H1 (cell line): ENCODE measurements around the gene PDZK1IP1. TPM values are rescaled to one million over a fixed set of nuclear protein-coding genes. Genes with fewer than 3 reads are reported as not detected.

Source experiments
- CTCF ChIA-PET: fragments of 300-600 bp; sonication (Branson Sonifier 250); formaldehyde crosslinking; loops from one replicate; lab custom pipeline; 2021; ENCODE audit not compliant: partially characterized antibody; lab: Charles Lee
- POLR2A ChIA-PET: fragments of 300-600 bp; sonication (Branson Sonifier 250); formaldehyde crosslinking; loops from one replicate; lab custom pipeline; 2021; ENCODE audit warnings: inconsistent platforms; ENCODE audit not compliant: partially characterized antibody; lab: Charles Lee
- DNase-seq, 2 experiments: peaks; one replicate each; pipeline versions ENCODE4 v3.0.0 to v3.0.0-alpha.2; 2010 to 2022; ENCODE audit warnings: low spot score in 2 of 2, low read depth in 1 of 2, mixed read lengths in 1 of 2
- FAIRE-seq: peaks from 2 replicates; lab custom pipeline; 2011; peaks lifted over from hg19 to GRCh38; lab: Jason Lieb, UNC
- H2AFZ ChIP-seq: 2 replicates; pipeline ENCODE4 v1.8.1; 2012; ENCODE audit warnings: low read length, inconsistent platforms
- H2AK5ac ChIP-seq: 2 replicates; pipeline ENCODE4 v1.6.1; 2013; ENCODE audit warnings: low read depth, low read length
- H2BK120ac ChIP-seq: replicated peaks from 2 replicates; pipeline ENCODE3; 2013; ENCODE audit warnings: low read depth, low read length, inconsistent platforms
- H2BK12ac ChIP-seq: 2 replicates; pipeline ENCODE4 v1.6.1; 2013; ENCODE audit warnings: low read depth, low read length
- H2BK15ac ChIP-seq: 2 replicates; pipeline ENCODE4 v1.6.1; 2013; ENCODE audit warnings: low read length
- H2BK20ac ChIP-seq: 2 replicates; pipeline ENCODE4 v1.6.1; 2013; ENCODE audit warnings: low read length
- H2BK5ac ChIP-seq: 2 replicates; pipeline ENCODE4 v1.6.1; 2013; ENCODE audit warnings: low read depth, low read length
- H3K14ac ChIP-seq: 2 replicates; pipeline ENCODE4 v1.6.1; 2013; ENCODE audit warnings: inconsistent platforms; ENCODE audit not compliant: insufficient read length
- H3K18ac ChIP-seq: 2 replicates; pipeline ENCODE4 v1.6.1; 2013; ENCODE audit warnings: low read length; ENCODE audit errors: extremely low read depth
- H3K23ac ChIP-seq: 2 replicates; pipeline ENCODE4 v1.6.1; 2013; ENCODE audit warnings: inconsistent platforms; ENCODE audit not compliant: insufficient read length
- H3K23me2 ChIP-seq: 2 replicates; pipeline ENCODE4 v1.6.1; 2013; ENCODE audit warnings: low read depth, low read length
- H3K27ac ChIP-seq: 2 replicates; pipeline ENCODE4 v1.6.1; 2011; ENCODE audit warnings: low read depth, low read length, inconsistent platforms
- H3K27me3 ChIP-seq, 4 experiments: replicated peaks in 1 of 4; 1 replicate in 1 of 4; 2 replicates in 3 of 4; pipeline versions ENCODE4 v1.6.1 to v1.8.1; 2011 to 2013; ENCODE audit warnings: low read length in 3 of 4, mild to moderate bottlenecking in 3 of 4, inconsistent platforms in 2 of 4, mixed read lengths in 2 of 4, moderate library complexity in 1 of 4; ENCODE audit not compliant: control insufficient read depth in 3 of 4, insufficient read depth in 3 of 4; ENCODE audit errors: extremely low read depth in 1 of 4
- H3K36me3 ChIP-seq, 4 experiments: 2 replicates each; pipeline versions ENCODE4 v1.6.1 to v1.8.1; 2011 to 2013; ENCODE audit warnings: mild to moderate bottlenecking in 4 of 4, low read length in 3 of 4, moderate library complexity in 2 of 4, control low read depth in 1 of 4, inconsistent platforms in 1 of 4; ENCODE audit not compliant: insufficient read depth in 4 of 4, control insufficient read depth in 2 of 4
- H3K4ac ChIP-seq: replicated peaks from 2 replicates; pipeline ENCODE3; 2013; ENCODE audit warnings: low read length, low read depth, mixed read lengths, inconsistent platforms; ENCODE audit not compliant: insufficient read length
- H3K4me1 ChIP-seq, 4 experiments: replicated peaks in 1 of 4; 1 replicate in 1 of 4; 2 replicates in 3 of 4; pipeline versions ENCODE4 v1.6.1 to v1.8.1; 2011 to 2013; ENCODE audit warnings: low read length in 3 of 4, inconsistent platforms in 2 of 4, mixed read lengths in 1 of 4; ENCODE audit not compliant: insufficient read depth in 4 of 4, control insufficient read depth in 3 of 4
- H3K4me2 ChIP-seq, 2 experiments: 2 replicates each; pipeline versions ENCODE4 v1.6.1 to v1.8.1; 2011 to 2013; ENCODE audit warnings: low read depth in 2 of 2, low read length in 2 of 2, control low read depth in 1 of 2, inconsistent platforms in 1 of 2, mild to moderate bottlenecking in 1 of 2; ENCODE audit not compliant: insufficient read depth in 1 of 2
- H3K4me3 ChIP-seq, 4 experiments: fragments of 200-600, 300-600 bp in 1 of 4; sonication (generic), shearing (Covaris generic), sonication (Bioruptor Twin) in 1 of 4; 2 replicates each; pipeline versions ENCODE4 v1.5.1 to v1.8.1; 2011 to 2016; ENCODE audit warnings: low read length in 4 of 4, low read depth in 3 of 4, control low read depth in 2 of 4, inconsistent platforms in 2 of 4, mild to moderate bottlenecking in 2 of 4, mixed read lengths in 1 of 4, moderate library complexity in 1 of 4; ENCODE audit not compliant: insufficient read depth in 2 of 4; ENCODE audit errors: extremely low read depth in 1 of 4
- H3K56ac ChIP-seq: replicated peaks from 2 replicates; pipeline ENCODE3; 2013; ENCODE audit warnings: low read depth, mild to moderate bottlenecking, mixed read lengths, low read length, inconsistent platforms; ENCODE audit not compliant: insufficient read length
- H3K79me1 ChIP-seq: 2 replicates; pipeline ENCODE4 v1.6.1; 2013; ENCODE audit warnings: low read depth, low read length, control low read depth
- H3K79me2 ChIP-seq, 2 experiments: 2 replicates each; pipeline versions ENCODE4 v1.6.1 to v1.8.1; 2012 to 2013; ENCODE audit warnings: low read length in 2 of 2, mild to moderate bottlenecking in 2 of 2, inconsistent platforms in 1 of 2; ENCODE audit not compliant: insufficient read depth in 2 of 2, control insufficient read depth in 1 of 2
- H3K9ac ChIP-seq, 4 experiments: replicated peaks in 1 of 4; 1 replicate in 1 of 4; 2 replicates in 3 of 4; pipeline versions ENCODE4 v1.6.1 to v1.8.1; 2011 to 2013; ENCODE audit warnings: low read depth in 3 of 4, low read length in 3 of 4, control low read depth in 2 of 4, mild to moderate bottlenecking in 2 of 4, moderate library complexity in 2 of 4, inconsistent platforms in 1 of 4; ENCODE audit errors: extremely low read depth in 1 of 4
- H3K9me3 ChIP-seq, 2 experiments: 2 replicates each; pipeline versions ENCODE4 v1.6.1 to v1.8.1; 2012 to 2013; ENCODE audit warnings: mild to moderate bottlenecking in 2 of 2, moderate library complexity in 2 of 2, control low read depth in 1 of 2, inconsistent platforms in 1 of 2, low read depth in 1 of 2, low read length in 1 of 2, mixed read lengths in 1 of 2; ENCODE audit not compliant: insufficient read depth in 2 of 2
- H4K20me1 ChIP-seq, 2 experiments: replicated peaks in 1 of 2; 2 replicates each; pipeline versions ENCODE3 to v1.8.1; 2011 to 2013; ENCODE audit warnings: inconsistent platforms in 2 of 2, low read length in 2 of 2, mild to moderate bottlenecking in 1 of 2; ENCODE audit not compliant: insufficient read depth in 2 of 2, control insufficient read depth in 1 of 2
- H4K5ac ChIP-seq: 2 replicates; pipeline ENCODE4 v1.6.1; 2013; ENCODE audit warnings: low read length, low read depth, mixed read lengths, inconsistent platforms; ENCODE audit not compliant: insufficient read length
- H4K8ac ChIP-seq: 2 replicates; pipeline ENCODE4 v1.8.0; 2013; ENCODE audit warnings: mild to moderate bottlenecking, moderate library complexity, low read length, inconsistent platforms; ENCODE audit not compliant: insufficient read depth; ENCODE audit errors: extremely low read depth
- H4K91ac ChIP-seq: replicated peaks from 2 replicates; pipeline ENCODE3; 2013; ENCODE audit warnings: low read length, mixed read lengths, inconsistent platforms; ENCODE audit not compliant: insufficient read length
- EP300 ChIP-seq, 2 experiments: IDR thresholded peaks; 1 replicate in 1 of 2; 2 replicates in 1 of 2; pipeline ENCODE4 v1.6.1; 2011 to 2012; ENCODE audit warnings: low read depth in 2 of 2, low read length in 2 of 2, mild to moderate bottlenecking in 2 of 2, borderline replicate concordance in 1 of 2, inconsistent platforms in 1 of 2, moderate library complexity in 1 of 2
- PHF8 ChIP-seq: fragments of 200-600 bp; sonication (generic); conservative IDR thresholded peaks from 2 replicates; pipeline ENCODE4 v1.7.1; 2012; ENCODE audit warnings: low read depth, mild to moderate bottlenecking, inconsistent platforms, low read length, moderate library complexity
- RBBP5 ChIP-seq: IDR thresholded peaks from 2 replicates; pipeline ENCODE4 v1.7.1; 2012; ENCODE audit warnings: low read depth, mild to moderate bottlenecking, inconsistent platforms, low read length, moderate library complexity, borderline replicate concordance
- WGBS, 2 experiments: shearing (Covaris generic) in 1 of 2; methylation state at CpG; one replicate each; pipeline versions ENCODE4 v1.1.6 to v1.1.7; 2013 to 2015; ENCODE audit warnings: low lambda C conversion rate in 2 of 2, mixed read lengths in 2 of 2, inconsistent platforms in 1 of 2, low coverage in 1 of 2, missing lambda C conversion rate in 1 of 2; ENCODE audit not compliant: insufficient replicate concordance in 2 of 2, insufficient coverage in 1 of 2, insufficient read length in 1 of 2; ENCODE audit errors: extremely low coverage in 1 of 2, missing lambda C conversion rate in 1 of 2; 5-methylcytosine and 5-hydroxymethylcytosine counted together
- polyA plus RNA-seq, 7 experiments: library from polyadenylated mRNA; depleted of rRNA in 3 of 7; stranded (reverse) in 5 of 7; unstranded in 2 of 7; fragments of >200 nt in 5 of 7; fragments of 200-250 nt in 2 of 7; gene quantifications; 1 replicate in 5 of 7; 2 replicates in 1 of 7; 4 replicates in 1 of 7; pipeline versions ENCODE4 v1.2.1 to v1.2.3, GENCODE V29; 2011 to 2013; ENCODE audit warnings: missing spikeins in 2 of 7, mixed read lengths in 2 of 7
- total RNA-seq: library from RNA; stranded (reverse); fragmentation: NEBNext Ultra II Directional; extraction: Animal tissue kit (Norgen Biotek cat#: 25700); gene quantifications from 2 replicates; pipeline ENCODE4 v1.2.1, GENCODE V29; 2021
- TF ChIP-seq, protein P1 (sequence below): IDR thresholded peaks from 2 replicates; pipeline ENCODE4 v1.6.1; 2012; ENCODE audit warnings: inconsistent platforms

Gene PDZK1IP1
- total and polyA plus RNA-seq, 2 of the 8 experiments (the other 6 are each of a cell fraction or from before 2014, with no cell fraction given), result 0.17 TPM; not detected in 1

DNA sequence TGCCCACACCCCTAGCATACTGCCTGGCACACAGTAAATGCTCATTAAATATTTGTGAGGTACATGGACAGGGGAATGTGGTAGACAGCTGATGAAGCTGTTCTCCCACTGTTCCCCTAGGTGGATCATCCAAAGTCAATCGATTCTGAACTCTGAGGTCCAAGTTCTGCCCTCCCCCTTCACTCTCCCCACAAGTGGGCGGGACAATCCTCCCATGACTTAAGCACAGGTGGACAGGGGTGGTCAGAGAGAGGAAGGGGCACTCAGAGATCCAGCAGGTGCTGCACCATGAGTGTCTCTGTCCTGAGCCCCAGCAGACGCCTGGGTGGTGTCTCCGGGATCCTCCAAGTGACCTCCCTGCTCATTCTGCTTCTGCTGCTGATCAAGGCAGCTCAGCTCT, 52.6 kb downstream of the PDZK1IP1 start, which contains the start of gene CYP4A22:
Gene CYP4A22 (plus strand): TSS at position 244 of the 400 bp plus-strand sequence. CDS start 45 bp downstream, at position 289.
- no peaks in the 10 kb centered on the region for H3K9me3 ChIP-seq
- no peak for DNase-seq
- no peaks in the 10 kb centered on the region for H3K36me3 ChIP-seq
- H4K8ac ChIP-seq, result no peak within 1 kb of the TSS
- no peaks in the 10 kb centered on the region for H3K27me3 ChIP-seq
- no peaks in the 10 kb centered on the region for H4K20me1 ChIP-seq
- H2BK12ac ChIP-seq, result no peak within 1 kb of the TSS
- H4K91ac ChIP-seq, result no peak within 1 kb of the TSS
- no peak within 1 kb of the TSS for H2BK5ac ChIP-seq
- H3K14ac ChIP-seq, result no peak within 1 kb of the TSS
- no peak within 1 kb of the TSS for H3K4ac ChIP-seq
- H3K27ac ChIP-seq, result no peak within 1 kb of the TSS; the same call in 1 of the 2 replicates
- H2BK15ac ChIP-seq, result no peak within 1 kb of the TSS
- no peaks in the 10 kb centered on the region; a peak in 2 of 7 replicates for H3K4me1 ChIP-seq
- WGBS, 2 experiments, result 82% methylated on average over 4 of the region's 4 CpGs; no CpG with 5 or more reads in 1 of the 2 experiments
- CTCF ChIA-PET, result interaction anchor here (1.7 to 1.8 kb wide), 2 partner anchors 10 to 42 kb away, joined by 3 to 7 read pairs; no protein-coding TSS in a partner anchor
- H3K79me2 ChIP-seq, result no peaks in the 10 kb centered on the region
- no peak within 1 kb of the TSS for H3K4me3 ChIP-seq
- H2AK5ac ChIP-seq, result no peak within 1 kb of the TSS
- H2BK20ac ChIP-seq, result no peak within 1 kb of the TSS; the same call in 1 of the 2 replicates
- no peak within 1 kb of the TSS for H2BK120ac ChIP-seq
- H3K56ac ChIP-seq, result no peak within 1 kb of the TSS
- no peak within 1 kb of the TSS for H3K23ac ChIP-seq
- no peak within 1 kb of the TSS for H3K18ac ChIP-seq
- POLR2A ChIA-PET, result no interaction called here
- no peak within 1 kb of the TSS for H2AFZ ChIP-seq
- no peak within 1 kb of the TSS for H4K5ac ChIP-seq
- H3K79me1 ChIP-seq, result no peaks in the 10 kb centered on the region
- FAIRE-seq, result no peak
- H3K9ac ChIP-seq, result no peak within 1 kb of the TSS
- no peak for TF ChIP-seq RBBP5
- TF ChIP-seq, protein P1, sequence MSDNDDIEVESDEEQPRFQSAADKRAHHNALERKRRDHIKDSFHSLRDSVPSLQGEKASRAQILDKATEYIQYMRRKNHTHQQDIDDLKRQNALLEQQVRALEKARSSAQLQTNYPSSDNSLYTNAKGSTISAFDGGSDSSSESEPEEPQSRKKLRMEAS, result no peak
- TF ChIP-seq PHF8, result no peak
- no peak for TF ChIP-seq EP300 (IDR thresholded peaks at IDR 0.05; ENCODE audit: borderline replicate concordance in 1 of 2, low read depth in 2 of 2, low read length in 2 of 2)
- no peaks in the 10 kb centered on the region for H3K23me2 ChIP-seq
- no peak within 1 kb of the TSS for H3K4me2 ChIP-seq
